Nephron (organoid): ENCODE measurements around the gene EPB41L2.

Experiments
- H3K27ac Mint-ChIP-seq, 3 experiments: 2 replicates each; pipeline ENCODE4 v1.8.0; 2020; ENCODE audit warnings: mixed read lengths in 3 of 3, mild to moderate bottlenecking in 2 of 3, moderate library complexity in 1 of 3
- H3K27me3 Mint-ChIP-seq: 2 replicates; pipeline ENCODE4 v1.8.0; 2021; ENCODE audit warnings: low read depth, mild to moderate bottlenecking, moderate library complexity, mixed read lengths
- H3K36me3 Mint-ChIP-seq: 2 replicates; pipeline ENCODE4 v1.8.0; 2020; ENCODE audit warnings: low read depth, mixed read lengths
- H3K4me1 Mint-ChIP-seq: 2 replicates; pipeline ENCODE4 v1.8.0; 2020; ENCODE audit warnings: mixed read lengths
- H3K4me3 Mint-ChIP-seq, 3 experiments: 2 replicates each; pipeline ENCODE4 v1.8.0; 2020; ENCODE audit warnings: mild to moderate bottlenecking in 3 of 3, mixed read lengths in 3 of 3, moderate library complexity in 2 of 3
- H3K9me3 Mint-ChIP-seq: 2 replicates; pipeline ENCODE4 v1.8.0; 2020; ENCODE audit warnings: mixed read lengths
- TF ChIP-seq, protein P1 (sequence below), 3 experiments: fragments of 200-600 bp; sonication (generic); IDR thresholded peaks; one replicate each; pipeline ENCODE4 v1.5.0; 2021; ENCODE audit warnings: antibody characterized with exemption in 3 of 3; ENCODE audit not compliant: unreplicated experiment in 3 of 3

The EPB41L2 gene

DNA sequence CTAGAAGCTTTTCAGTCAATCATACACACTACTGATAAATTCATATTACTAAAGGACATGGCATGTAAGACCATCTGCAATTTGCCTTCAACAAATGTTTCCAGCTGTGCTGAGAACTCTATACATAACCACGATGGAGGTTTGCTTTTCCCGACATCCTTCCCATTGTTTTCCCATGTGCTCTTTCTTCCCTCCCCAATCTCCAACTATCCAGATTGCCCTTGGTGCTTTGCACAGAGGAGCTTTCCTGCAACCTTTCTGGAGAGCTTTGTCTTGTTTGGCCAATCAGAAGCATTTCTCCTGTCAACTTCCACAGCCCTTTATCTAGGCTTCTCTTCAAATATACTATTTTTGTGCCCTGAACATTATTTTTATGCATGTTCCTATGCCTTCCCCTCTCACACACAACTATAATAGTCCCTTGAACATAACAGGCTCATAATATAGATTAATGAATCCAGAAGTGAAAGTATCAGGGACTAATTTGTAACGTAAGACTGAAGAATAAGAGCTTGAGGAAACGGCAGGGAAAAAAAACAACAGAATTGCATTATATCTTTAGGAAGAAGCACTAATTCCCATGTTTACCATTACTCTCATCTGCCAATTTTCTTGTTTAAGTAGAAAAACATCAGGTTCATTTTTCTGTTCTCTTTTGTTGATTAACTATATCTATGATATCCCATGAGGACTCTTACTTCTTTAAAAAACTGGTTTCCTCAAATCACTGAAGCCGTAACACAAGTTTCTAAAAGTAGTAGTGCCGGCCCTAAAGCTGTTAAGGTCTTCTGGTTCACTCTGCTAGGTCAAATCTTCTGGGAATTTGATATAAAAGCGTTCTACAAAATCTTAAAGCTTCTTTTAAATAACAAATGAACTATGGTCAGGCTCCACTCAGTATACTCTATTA is 215.8 kb downstream of the EPB41L2 start:
- Mint-ChIP-seq H3K27me3 (no peaks in the 10 kb centered on the region), H3K4me1 (peaks cover 30% of the 10 kb centered on the region), H3K4me3 (no peak overlapping the region), H3K27ac (peak overlapping the region; percentile 70 to 95 (median 87)), H3K36me3 (peaks cover 3% of the 10 kb centered on the region), H3K9me3 (no peaks in the 10 kb centered on the region)
- TF ChIP-seq, protein P1, sequence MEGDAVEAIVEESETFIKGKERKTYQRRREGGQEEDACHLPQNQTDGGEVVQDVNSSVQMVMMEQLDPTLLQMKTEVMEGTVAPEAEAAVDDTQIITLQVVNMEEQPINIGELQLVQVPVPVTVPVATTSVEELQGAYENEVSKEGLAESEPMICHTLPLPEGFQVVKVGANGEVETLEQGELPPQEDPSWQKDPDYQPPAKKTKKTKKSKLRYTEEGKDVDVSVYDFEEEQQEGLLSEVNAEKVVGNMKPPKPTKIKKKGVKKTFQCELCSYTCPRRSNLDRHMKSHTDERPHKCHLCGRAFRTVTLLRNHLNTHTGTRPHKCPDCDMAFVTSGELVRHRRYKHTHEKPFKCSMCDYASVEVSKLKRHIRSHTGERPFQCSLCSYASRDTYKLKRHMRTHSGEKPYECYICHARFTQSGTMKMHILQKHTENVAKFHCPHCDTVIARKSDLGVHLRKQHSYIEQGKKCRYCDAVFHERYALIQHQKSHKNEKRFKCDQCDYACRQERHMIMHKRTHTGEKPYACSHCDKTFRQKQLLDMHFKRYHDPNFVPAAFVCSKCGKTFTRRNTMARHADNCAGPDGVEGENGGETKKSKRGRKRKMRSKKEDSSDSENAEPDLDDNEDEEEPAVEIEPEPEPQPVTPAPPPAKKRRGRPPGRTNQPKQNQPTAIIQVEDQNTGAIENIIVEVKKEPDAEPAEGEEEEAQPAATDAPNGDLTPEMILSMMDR (IDR thresholded peaks at IDR 0.05; ENCODE audit: unreplicated experiment in 3 of 3) = no peak

DNA sequence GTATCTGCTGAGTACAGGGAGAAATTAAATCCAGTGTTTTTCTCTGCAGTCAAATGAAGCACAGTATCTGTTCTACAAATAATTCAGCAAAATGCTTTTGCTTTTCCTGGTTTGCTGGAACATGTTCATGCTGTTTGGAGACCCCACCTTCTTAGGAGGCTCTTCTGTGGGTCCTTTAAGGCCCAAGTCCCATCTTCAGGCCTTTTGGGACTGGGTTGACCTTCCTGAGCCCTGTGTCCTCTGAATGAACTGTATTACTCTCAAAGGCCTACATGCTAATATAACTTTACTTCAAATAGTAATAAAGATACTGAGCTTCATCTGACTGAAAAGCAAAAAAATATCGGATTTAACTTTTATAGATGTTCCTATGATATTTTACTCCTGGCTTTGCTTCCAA is 216.5 kb downstream of the EPB41L2 start:
- Mint-ChIP-seq H3K27ac (peak overlapping the region; percentile 63 to 95 (median 87)), H3K27me3 (no peaks in the 10 kb centered on the region), H3K4me3 (no peak overlapping the region), H3K36me3 (peaks cover 3% of the 10 kb centered on the region), H3K4me1 (peaks cover 29% of the 10 kb centered on the region), H3K9me3 (no peaks in the 10 kb centered on the region)
- TF ChIP-seq, protein P1 (IDR thresholded peaks at IDR 0.05; ENCODE audit: unreplicated experiment in 3 of 3) = no peak

DNA sequence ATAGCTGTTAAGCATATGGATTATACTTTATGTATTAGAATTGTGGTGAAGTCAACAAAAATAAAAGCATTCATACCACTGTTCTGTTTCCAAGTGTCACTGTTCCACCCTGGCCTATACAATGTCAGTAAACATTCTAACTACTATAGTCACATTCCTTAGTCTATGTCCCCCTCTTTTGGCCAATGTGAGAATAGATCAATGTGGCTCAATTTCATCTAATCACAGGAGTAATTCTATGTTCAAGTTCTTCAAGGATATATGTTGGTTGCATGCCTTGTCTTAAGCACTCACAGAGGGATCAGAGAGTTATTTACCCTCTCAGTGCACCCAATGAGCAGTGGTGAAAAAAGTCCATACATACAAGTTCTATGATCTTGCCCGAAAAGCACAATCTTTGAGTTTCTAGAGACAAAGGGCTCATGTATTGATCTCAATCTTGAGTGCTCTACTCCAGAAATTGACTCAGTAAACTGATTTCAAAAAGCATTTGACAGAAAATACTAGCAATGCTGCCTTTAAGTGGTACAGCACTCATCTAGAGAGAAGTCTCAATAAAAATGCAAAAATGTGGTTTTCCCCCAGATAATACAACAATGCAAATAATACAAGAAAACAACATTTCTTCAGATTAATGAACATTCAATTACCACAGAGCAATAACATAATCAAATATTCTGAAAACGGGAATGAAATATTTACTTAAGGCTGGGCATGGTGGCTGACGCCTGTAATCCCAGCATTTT is 219.3 kb downstream of the EPB41L2 start:
- Mint-ChIP-seq H3K27me3 (no peaks in the 10 kb centered on the region), H3K4me3 (no peak overlapping the region), H3K9me3 (no peaks in the 10 kb centered on the region), H3K36me3 (peaks cover 12% of the 10 kb centered on the region), H3K27ac (peak overlapping the region in 2 of 3 experiments; percentile 9 to 13), H3K4me1 (peaks cover 38% of the 10 kb centered on the region)
- TF ChIP-seq, protein P1 (IDR thresholded peaks at IDR 0.05; ENCODE audit: unreplicated experiment in 3 of 3) = peak; percentile 49 to 70 (median 53)

DNA sequence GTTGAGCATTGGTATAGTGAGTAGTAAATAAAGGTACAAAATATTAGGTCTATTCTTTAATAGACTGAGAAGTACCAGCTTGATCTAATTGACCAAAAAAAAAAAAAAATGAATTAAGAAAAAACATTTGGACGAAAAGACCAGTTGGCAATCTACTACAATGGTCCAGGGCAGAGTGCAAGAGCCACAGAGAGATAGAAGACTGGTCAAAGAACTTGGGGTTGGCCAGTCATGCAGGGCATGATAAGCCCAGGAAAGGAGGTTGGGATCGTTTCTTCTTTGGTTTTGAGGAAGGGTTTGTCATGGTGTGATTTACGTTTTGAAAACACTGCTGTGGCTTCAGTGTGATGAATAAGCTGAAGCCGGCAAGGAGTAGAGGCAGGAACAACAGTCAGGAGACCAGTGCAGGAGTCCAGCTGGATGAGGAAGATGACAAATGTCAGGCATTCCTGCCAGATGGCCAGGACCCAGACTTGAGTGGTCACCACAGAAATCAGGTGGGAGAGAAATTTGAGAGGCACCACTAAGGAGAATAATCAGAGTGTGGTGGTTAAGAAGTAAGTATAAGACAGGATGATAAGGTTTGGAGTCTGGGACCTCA is 221.8 kb downstream of the EPB41L2 start:
- TF ChIP-seq, protein P1 (IDR thresholded peaks at IDR 0.05; ENCODE audit: unreplicated experiment in 3 of 3) = no peak
- H3K27ac Mint-ChIP-seq = peak overlapping the region in 1 of 3 experiments; percentile 14
- no peaks in the 10 kb centered on the region for H3K27me3 Mint-ChIP-seq

DNA sequence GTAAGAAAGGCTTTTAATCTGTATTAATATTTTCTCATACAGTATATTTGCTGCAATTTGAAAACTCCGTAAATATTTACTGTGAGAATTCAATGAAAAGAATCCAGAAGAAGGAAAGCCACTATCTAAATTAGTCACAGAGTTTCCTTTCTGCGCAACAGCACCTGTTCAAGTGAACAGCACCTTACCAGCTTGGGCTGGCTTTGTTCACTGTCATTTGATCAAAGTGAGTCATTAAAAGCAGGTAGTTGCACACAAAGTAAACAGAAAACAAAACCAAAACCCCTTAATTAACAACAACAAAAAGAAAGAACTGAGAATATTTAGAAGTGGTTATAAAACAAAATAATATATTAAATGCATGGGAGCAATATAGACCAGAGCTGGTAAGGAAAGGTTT is 223.0 kb downstream of the EPB41L2 start:
- TF ChIP-seq, protein P1 (IDR thresholded peaks at IDR 0.05; ENCODE audit: unreplicated experiment in 3 of 3) = no peak
- peaks cover 24% of the 10 kb centered on the region for H3K4me1 Mint-ChIP-seq
- no peaks in the 10 kb centered on the region for H3K9me3 Mint-ChIP-seq
- no peak overlapping the region for H3K27ac Mint-ChIP-seq
- H3K27me3 Mint-ChIP-seq = no peaks in the 10 kb centered on the region
- H3K36me3 Mint-ChIP-seq = peaks cover 18% of the 10 kb centered on the region
- H3K4me3 Mint-ChIP-seq = no peak overlapping the region

More for the DNA sequence above, 221.8 kb downstream of the EPB41L2 start:
- no peak overlapping the region for H3K4me3 Mint-ChIP-seq
- H3K36me3 Mint-ChIP-seq = peaks cover 18% of the 10 kb centered on the region
- H3K9me3 Mint-ChIP-seq = no peaks in the 10 kb centered on the region
- peaks cover 24% of the 10 kb centered on the region for H3K4me1 Mint-ChIP-seq
